CD4-positive, alpha-beta T cell treated with Interleukin-17A for 4 hours (primary cell): Measurements from ENCODE around the gene GABRG3.

ENCODE experiments used
- DNase-seq: peaks from one replicate; pipeline ENCODE4 v3.0.0-alpha.2; 2020; ENCODE audit warnings: mixed read lengths

Gene GABRG3

DNA sequence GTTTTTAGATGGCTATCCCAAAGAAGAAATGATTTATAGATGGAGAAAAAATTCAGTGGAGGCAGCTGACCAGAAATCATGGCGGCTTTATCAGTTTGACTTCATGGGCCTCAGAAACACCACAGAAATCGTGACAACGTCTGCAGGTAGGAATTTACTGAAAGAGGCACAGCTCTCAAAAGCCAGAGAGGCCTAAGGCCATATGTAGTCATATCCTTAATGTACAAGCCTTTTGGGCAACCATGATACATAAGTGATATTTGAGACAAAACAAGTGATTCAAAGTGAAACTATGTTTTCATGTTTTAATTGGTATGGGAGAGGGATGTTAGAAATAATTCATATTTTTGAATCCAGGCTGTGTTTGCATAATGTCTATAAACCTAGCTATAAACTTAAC, 509.7 kb downstream of the GABRG3 start:
- DNase-seq: no peak

DNA sequence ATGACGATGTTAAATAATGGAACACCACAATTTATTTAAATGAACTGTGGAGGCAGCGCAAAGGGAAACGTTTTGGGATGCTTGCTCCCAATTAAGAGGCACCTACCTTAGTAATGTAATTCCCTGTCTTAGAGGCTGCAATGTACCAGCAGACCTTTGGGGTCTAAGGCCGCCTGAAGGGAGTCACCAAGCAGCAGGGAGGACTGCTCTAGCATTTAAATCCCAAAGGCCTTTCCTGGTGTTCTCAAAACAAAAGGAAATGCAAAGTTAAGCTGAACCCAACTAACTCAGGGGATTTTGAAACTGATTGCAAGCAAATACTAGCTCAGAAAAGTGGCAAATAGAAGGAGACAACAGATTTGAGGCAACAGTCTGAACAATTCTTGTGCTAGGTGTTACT, 510.8 kb downstream of the GABRG3 start:
- DNase-seq: no peak

DNA sequence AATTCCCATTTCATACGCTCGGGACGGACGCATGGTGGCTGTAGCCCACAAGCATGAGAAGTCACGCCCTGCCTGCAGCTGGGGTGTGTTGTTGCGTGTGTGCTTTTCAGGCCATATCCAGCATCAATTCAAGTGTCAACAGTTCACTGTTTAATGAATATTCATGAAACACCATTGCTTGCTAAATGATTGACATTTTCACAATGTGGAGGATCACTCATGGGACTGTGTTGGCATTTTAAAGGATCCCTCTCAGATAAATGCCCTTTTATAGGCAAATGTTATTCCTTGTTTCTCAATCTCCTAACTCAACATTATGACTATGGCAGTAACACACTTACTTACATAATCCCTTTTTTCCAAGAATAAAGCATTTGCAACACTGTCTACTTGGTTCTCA, 511.3 kb downstream of the GABRG3 start:
- DNase-seq: no peak

DNA sequence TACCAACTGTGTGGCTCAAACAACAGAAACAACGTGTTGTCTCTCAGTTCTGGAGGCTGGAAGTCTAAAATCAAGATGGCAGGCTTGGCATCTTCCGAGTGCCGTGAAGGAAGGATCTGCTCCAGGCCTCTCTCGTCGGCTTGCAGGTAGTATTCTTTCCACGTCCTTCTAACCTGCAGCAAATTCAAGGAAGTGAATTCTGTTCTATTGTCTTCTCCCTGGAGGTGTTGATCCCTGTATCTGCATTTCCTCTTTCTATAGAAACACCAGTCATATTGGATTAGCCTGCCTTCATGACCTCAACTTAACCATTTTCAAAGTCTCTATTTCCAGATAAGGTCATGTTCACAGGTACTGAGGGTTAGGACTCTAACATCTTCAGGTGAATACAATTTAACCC, 512.1 kb downstream of the GABRG3 start:
- DNase-seq: no peak

DNA sequence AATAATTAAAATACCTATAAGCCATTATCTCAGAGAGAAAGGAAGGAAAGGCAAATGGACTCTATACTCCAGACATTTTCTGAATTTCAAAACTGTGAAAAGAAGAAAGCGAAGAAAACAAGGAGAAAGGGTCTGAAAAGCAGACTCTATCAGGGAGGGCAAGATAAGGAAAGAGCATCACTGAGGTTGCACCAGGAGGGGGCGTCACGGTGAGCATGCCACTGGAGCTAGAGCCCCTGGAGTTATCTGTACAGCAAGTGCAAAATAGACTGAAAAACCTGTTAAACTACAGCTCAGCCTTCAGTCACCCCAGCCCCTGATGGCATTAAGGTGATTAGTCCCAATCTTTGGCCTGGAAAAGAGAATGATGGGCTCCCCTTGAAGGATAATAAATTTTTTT, 514.3 kb downstream of the GABRG3 start:
- no peak for DNase-seq

DNA sequence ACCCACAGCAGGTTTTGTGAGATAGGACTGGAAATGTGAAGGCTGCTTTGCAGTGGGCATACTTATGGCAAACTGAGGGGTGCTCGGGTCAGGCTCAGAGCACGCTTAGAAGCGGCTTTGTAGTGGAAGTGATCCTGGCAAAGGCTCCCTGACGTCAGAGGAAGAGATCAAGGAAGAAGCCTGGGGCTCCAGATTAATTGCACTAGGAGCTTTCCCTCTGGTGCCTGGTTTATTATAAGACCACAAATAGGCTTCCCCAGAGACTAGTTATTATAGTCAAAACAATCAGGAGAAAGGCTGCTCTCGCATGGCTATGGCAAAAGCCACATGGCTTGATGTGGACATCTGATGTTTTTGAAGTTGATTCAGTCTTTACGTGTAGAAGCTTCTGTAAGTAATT, 515.1 kb downstream of the GABRG3 start:
- no peak for DNase-seq

DNA sequence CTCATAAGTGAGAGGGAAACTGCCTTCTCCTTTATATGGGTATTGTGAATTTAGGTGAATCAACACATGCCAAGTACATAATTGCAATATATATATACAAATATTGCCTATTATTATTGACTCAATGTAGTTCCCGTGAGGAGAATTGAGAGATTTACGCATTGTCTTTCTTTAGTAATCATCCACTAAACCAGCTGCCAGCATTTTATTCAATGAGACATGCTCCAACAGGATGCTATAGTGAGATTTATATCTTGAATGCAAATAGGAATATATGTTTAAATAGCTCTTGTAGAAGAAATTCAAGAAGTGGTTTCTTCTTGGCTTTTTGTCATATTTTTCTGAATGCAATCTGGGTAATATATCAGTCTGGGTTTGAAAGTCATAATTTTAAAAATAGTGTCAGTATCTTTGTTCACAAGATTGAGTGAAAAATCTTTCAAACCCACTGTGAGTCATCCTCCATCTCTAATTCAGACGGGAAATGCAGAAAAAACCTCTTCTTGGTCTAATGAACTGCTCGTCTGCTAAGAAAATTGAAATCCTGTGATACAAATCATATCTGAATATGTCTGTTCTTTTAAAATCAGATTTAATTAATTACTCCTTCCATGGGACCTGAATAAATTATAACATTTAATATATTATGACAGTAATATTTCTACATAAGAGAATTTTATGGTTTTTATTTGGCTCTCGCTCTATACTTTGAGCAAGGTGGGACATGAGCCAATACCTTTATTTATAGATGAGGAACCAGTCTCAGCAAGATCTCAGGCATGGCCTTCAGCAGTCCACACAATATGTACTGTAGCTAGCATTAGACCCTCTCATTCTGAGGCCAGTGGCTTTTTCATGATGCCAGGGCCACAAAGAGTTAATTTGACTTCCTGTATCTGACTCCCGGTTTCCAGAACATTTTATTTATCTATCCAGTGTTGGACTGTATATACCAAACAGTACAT, 516.0 kb downstream of the GABRG3 start:
- DNase-seq: no peak

DNA sequence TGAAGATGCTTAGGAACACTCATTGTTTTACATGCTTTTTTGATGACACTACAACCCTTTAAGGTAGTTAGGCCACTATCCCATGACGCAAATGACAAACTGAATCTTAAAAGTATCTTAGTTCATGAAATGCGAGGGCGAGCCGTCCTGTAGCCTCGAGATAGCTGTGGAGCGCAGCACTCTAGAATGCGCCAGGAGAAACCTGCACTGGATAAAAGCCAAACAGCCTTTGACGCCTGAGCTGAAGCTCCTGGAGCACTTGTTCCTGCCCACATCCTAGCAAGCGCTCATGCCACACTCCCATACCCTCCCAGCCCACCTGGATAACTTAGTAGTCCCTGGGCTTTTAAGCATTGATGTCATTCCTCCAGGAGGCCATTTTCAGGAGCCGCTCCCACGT, 516.9 kb downstream of the GABRG3 start:
- DNase-seq: no peak

DNA sequence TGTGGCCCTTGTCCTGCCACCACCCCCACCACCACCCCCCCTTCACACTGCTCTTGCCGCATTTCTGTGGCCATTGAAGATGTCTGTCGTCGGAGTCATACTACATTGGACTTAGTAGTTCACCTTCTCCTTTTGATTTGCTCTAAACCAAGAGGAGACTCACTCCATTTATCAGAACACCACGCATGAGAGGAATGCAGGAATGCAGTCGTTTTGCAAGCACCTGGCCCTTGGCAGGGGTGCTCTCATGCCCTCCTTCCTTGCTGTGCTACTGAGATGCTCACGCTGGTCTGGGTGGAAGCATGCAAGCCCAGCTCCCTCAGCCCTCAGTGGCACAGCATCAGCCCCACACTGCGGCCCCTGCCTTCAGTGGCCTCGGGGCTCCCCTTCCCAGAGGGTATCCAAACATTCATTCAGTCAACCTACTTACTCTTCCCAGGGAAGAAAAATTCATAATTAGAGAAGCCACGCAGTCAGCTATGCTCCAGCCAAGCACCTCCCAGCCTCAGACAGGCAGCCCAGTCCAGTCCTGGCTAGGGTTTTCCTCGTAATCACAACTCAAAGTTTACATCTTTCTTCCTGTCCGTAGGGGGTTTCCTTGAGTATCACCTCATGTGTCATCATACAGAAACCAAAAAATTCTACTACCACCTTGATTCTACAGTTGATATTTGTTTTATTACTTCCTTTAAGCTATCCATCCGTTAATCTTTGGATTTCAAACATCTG, 520.0 kb downstream of the GABRG3 start:
- no peak for DNase-seq

DNA sequence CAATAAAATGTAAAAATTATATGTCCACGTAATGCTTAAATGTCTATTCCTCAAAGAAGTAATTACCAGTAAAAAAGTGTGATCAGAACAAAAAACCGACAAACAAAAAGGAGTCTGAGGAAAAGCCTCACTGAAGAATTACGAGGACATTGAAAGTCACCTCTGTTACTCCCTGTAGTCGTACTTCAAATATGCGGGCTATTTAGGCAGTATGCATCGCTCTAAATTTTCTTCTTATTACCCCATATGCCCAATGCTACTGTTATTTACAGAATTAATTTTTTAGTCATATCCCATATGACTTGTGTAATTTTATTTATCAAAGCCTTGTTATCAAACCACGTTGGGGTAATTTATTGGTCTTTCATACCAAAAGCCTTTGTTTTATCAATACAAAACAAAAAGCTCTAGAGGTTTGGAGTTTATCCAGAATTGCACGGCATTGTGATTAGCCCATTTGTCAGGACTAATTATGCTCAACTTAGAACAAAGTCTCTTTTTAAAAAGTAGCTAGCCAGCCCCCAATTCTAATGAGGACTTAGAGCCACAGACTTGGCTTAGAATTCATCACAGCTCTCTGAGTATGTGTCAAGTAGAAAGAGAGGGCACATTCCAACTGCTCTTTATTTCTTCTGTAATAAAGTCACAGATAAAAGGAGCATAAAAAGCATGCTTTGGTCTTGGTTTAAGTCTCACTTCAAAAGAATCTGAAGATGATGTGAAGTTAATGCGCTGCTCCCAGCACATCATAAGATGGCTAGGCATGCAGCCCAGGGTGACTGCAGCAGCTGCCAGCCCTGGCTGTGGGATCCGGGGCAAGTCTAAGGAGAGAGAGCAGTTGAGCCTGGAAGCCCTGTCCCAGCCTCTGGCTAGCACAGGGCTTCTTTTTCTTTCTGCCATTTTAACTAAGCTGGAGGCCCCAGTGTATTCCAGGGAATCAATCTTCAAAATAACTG, 521.0 kb downstream of the GABRG3 start:
- DNase-seq: no peak

DNA sequence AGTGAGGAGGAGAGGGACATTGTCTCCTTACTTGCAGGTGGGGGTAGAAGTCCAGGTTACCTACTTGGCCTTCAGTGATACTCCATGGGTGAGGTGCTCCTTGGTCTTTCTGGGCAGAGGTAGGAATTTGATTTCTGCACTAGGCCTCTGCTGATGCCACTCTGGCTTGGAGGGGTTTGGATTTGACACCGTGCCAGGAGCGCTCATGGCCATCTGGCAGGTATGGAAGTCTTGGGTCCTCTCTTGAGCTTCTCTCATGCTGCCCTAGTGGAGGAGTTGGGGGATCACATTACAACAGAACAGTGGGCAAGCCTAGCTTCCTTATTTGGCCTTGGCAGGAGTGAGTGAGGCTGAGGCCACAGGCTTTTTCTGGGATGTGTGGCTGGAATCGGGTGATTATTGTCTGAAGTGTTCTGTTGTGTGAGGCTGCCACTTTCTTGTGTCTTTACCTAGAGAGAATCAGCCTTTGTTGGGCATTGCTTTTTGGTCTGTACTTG, 525.0 kb downstream of the GABRG3 start:
- DNase-seq: no peak

DNA sequence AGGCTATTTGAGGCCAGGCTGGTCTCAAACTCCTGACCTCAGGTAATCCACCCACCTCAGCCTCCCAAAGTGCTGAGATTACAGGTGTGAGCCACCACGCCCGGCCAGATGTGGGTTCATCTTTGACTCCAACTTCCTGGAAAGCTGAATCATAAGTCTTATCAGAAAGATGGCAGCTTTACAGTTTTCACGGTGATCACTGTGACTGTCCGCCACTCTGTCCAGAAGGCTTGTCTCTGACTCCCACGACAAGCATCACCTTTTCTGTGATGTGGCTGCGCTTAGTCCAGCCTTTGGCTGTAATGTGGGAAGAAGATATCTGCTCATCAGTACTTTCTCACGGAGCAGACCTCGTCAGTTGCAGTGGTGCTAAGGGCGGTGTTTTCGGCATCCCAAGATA, 527.7 kb downstream of the GABRG3 start:
- DNase-seq: no peak

DNA sequence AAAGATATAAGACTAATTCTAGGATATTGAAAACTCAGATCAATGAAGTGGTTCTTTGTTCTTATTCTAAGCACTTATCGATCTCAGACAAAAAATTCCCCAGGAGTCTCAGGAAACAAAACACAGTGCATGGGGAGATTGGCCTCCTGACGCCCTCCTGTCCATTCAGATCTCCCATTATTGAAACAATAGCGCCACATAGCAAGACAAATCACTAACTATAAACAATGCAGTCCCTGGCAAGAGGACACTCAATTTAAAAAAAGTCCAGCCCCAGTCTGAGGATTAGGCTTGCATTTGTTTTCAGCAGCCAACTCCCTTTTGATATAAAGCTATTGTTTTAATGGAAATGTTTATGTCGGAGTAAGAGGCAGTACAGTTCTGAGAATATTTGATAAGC, 528.2 kb downstream of the GABRG3 start:
- DNase-seq: no peak

DNA sequence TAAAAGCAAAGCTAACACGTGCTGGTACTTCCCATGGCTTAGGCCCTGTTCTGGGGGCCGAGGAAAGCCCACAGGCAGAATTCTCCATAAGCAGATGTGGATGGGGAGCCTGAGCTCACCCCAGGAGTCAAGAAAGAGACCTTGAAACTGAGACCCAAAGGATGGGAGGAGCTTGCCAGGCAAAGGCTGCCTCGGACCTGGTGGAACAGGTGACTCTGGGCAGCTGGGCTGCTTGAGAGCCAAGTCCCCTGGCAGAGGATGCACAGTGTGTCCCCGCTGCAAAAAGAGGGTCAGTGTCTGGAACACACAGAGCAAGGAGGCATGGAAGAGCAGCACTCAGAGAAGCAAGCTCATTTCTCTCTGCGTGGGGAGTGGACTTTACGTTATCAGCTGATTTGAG, 528.7 kb downstream of the GABRG3 start:
- DNase-seq: no peak

DNA sequence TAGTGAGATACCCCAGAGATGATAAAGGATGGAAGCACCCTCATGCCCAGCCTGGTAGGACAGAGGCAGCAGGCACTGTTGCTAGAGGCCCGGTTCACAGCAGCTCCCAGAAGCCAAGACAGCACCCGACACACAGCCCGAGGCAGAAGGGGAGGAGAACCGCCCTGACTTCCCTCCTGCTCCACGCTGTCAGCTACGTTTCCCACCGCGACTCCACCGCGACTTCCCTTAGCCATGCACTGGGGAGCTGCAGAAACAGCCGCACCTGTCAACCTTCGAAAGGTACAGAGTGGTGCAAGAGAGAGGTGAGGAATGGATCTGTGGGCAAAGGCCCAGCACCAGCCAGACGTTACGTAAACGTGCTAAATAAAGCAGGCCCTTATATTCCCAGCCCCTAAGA, 529.2 kb downstream of the GABRG3 start:
- DNase-seq: no peak

DNA sequence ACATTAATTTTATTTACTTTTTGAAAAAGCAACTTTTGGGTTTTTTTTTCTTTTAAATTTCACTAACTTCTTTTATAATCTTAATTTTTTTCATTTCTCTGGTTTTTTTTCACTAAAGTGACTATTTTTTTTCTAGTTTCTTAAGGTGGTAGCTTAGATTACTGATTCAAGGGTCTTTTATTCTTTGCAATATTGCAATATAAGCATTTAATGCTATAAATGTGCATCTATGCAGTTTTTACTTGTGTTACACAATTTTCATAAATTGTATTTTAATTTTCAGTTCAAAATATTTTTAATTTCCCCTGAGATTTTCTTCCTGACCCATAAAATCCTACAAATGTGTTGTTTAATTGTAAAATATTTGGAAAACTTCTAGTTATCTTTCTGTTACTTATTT, 535.8 kb downstream of the GABRG3 start:
- DNase-seq: no peak

DNA sequence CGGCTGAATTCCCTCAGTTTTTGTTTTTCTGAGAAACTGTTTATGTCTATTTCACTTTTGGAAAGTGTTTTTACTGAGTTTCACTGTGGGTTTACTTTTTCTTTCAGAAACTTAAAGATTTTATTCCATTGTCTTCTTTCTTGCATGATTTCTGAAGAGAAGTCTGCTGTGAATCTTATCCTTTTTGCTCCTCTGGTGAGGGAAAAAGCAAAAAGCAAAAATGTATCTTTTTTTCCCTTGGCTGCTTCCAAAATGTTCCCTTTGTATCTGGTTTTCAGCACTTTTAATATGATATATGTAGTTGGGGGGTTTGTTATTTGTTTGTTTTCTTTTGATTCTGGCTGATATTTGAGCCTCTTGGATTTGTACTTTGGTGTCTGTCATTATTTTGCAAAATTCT, 538.0 kb downstream of the GABRG3 start:
- no peak for DNase-seq

DNA sequence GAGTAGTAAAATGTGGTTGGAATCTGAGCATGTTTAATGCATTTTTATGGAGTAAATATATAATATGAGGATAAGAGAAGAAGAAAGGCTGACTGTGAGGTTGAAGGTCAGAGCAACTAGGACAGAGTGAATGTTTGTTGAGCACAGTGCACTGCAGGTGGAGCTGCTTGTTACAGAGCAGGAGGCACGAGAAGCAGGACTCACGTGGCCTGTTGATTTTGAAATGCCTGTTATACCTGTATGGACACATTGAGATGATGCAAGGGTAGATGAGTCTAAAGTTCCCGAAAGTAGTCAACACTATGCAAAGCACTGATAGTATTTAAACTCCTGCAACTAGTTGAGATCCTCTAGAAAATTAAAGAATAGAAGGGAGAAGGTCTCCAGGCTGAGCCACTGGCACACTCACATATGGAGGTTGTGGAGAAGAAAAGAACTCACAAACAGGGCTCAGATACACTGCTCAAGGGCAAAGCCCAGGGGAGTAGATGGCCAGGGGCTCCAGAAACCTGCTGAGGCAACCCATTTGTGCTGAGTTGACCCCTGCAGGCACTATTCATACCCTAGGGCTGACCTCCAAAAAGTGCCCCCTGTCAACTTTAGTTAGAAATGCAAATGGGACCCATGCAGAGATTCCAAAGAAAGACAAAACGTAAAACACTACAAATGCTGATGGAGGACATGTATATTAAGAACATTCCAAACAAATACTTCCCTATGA, 541.5 kb downstream of the GABRG3 start:
- no peak for DNase-seq

DNA sequence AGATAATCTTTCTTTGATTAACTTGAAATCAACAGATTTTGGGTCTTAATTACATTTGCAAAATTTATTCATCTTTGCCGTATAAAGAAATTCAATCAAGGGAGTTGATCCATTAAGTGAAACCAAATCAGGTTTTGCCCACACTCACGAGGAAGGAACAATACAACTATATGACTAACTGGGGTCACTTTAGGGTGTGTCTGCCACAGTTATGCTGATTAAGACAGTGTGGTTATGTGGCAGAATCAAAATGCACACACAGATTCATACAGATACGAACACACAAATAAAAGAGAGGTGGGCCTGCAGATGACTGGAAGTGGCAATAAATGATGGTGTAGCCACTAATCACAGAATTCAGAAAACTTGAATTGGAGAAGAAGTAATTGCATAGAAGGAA, 543.5 kb downstream of the GABRG3 start:
- DNase-seq: no peak

DNA sequence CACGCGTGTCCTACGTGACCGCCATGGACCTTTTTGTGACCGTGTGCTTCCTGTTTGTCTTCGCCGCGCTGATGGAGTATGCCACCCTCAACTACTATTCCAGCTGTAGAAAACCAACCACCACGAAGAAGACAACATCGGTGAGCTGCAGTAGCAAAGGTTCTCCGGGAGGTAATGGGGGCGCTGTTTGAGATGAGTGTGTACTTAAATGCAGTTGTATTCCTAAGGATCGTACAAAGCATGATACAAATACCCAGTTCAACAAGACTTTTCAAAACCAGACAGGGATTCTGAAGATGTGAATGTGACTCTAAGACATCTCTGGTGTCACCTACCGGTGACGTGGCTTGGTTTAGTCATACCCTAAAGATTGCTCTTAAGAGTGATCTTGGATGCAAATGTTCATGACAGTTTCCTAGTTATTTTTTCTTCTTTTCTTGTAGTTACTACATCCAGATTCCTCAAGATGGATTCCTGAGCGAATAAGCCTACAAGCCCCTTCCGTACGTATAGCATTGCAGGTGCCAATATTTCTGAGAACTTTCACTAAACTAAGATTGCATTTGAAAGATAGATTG, 556.6 kb downstream of the GABRG3 start:
- DNase-seq: no peak

DNA sequence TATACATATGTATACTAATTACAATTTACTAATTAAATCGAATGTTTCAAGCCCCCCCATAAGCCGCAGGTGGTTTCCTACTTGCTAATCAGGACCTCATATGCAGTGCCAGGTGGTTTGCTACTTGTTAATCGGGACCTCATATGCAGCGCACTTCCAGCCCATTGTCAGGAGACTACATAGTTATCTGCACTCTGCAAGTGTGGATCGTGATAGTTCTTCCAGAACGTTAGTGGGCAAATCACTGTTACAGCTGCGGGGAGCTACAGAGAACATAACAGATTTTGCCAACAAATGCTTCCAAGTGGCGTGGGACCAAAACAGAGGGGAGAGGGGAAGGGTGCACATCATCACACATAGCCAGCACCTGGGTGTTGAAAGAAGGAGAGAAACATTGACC, 558.4 kb downstream of the GABRG3 start:
- no peak for DNase-seq

DNA sequence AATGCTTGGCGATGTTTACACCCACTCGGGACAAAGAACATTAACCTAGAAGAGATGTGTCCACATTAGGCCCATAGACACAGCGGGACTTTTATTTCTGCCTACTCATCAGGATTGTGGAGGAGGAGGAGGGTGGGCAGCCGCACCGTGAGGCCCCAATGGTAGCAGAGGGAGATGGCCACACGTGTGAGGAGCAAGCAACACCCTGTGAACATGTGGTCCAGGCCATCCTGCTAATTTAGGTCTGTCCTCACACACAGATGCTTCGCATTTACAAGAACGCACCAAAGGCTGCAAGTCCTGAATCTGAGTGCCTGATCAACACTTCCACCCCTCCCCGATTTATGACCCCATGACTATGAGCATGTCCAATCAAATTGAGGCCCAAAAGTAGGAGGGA, 560.0 kb downstream of the GABRG3 start:
- no peak for DNase-seq
